Left forelimb (tissue), 1 donor: ENCODE results near the gene IGF2R.

Source experiments
- DNase-seq: peaks from one replicate; pipeline ENCODE4 v3.0.0-alpha.2; 2018; ENCODE audit warnings: low spot score

The IGF2R gene

GRCh38 chr6:159977255-159977903 is 8.5 kb downstream of the IGF2R start:
- peak; percentile 82 for DNase-seq

GRCh38 chr6:159977904-159978268 is 9.0 kb downstream of the IGF2R start:
- no peak for DNase-seq

GRCh38 chr6:159978291-159979135 is 9.6 kb downstream of the IGF2R start:
- DNase-seq: no peak

- DNase-seq: no peak
These were observed 10.4 kb downstream of the IGF2R start for GRCh38 chr6:159979136-159979874.

GRCh38 chr6:159980474-159980873 is 11.6 kb downstream of the IGF2R start:
- DNase-seq: no peak

- no peak for DNase-seq
These were observed 12.2 kb downstream of the IGF2R start for GRCh38 chr6:159981071-159981402.

- no peak for DNase-seq
These were observed 12.7 kb downstream of the IGF2R start for GRCh38 chr6:159981403-159982245.

GRCh38 chr6:159982731-159983506 is 14.0 kb downstream of the IGF2R start:
- no peak for DNase-seq

- no peak for DNase-seq
These were observed 14.8 kb downstream of the IGF2R start for GRCh38 chr6:159983641-159984080.

GRCh38 chr6:159984268-159984786 is 15.4 kb downstream of the IGF2R start:
- DNase-seq: peak; percentile 23

- peak; percentile 48 for DNase-seq
These were observed 16.5 kb downstream of the IGF2R start for GRCh38 chr6:159985296-159985945.

GRCh38 chr6:159988983-159989454 is 20.1 kb downstream of the IGF2R start:
- no peak for DNase-seq

GRCh38 chr6:159989492-159990480 is 20.9 kb downstream of the IGF2R start:
- no peak for DNase-seq

- DNase-seq: peak; percentile 9
These were observed 23.5 kb downstream of the IGF2R start for GRCh38 chr6:159992366-159992765.

- DNase-seq: no peak
These were observed 26.5 kb downstream of the IGF2R start for GRCh38 chr6:159995405-159995804.

GRCh38 chr6:159996087-159996622 is 27.3 kb downstream of the IGF2R start:
- no peak for DNase-seq

- DNase-seq: no peak
These were observed 28.0 kb downstream of the IGF2R start for GRCh38 chr6:159996626-159997497.
